Astrocyte (in vitro differentiated cells and primary cell): ENCODE results near the gene CIDEA.
A peak's percentile ranks its signal among the peaks of the same experiment; 100 is the strongest.

Source experiments
- CTCF ChIP-seq: IDR thresholded peaks from 2 replicates; pipeline ENCODE4 v1.5.1; 2011; ENCODE audit warnings: low read depth, mild to moderate bottlenecking, inconsistent platforms, low read length, moderate library complexity; ENCODE audit not compliant: insufficient read depth
- EZH2 ChIP-seq: IDR thresholded peaks from 2 replicates; pipeline ENCODE4 v1.6.1; 2012; ENCODE audit warnings: mild to moderate bottlenecking, low read length, inconsistent platforms; ENCODE audit not compliant: insufficient read depth

- TF ChIP-seq CTCF (peak; percentile 55), EZH2 (no peak)
Measured at GRCh38 chr18:12271376-12272235, 17.4 kb downstream of the CIDEA start.
